Globus pallidus (tissue), 1 donor: ENCODE measurements around the gene F2RL1.
"Not testable (repeated sequence)": the region's sequence is repeated elsewhere in the genome, so short reads cannot be mapped to it uniquely, and the experiment has no call there.

ENCODE experiments used
- DNase-seq: peaks from one replicate; pipeline ENCODE4 v3.0.0-alpha.2; 2015; ENCODE audit warnings: low spot score

The F2RL1 gene

GRCh38 chr5:76850543-76851145, 31.8 kb downstream of the F2RL1 start:
- DNase-seq: no peak

GRCh38 chr5:76851728-76852369, 33.0 kb downstream of the F2RL1 start:
- DNase-seq: peak; percentile 29

GRCh38 chr5:76852772-76853171, 33.9 kb downstream of the F2RL1 start:
- no peak for DNase-seq

GRCh38 chr5:76853741-76854140, 34.9 kb downstream of the F2RL1 start:
- DNase-seq: not testable (repeated sequence)

- no peak for DNase-seq
Observed at GRCh38 chr5:76854644-76855043, 35.8 kb downstream of the F2RL1 start.

- not testable (repeated sequence) for DNase-seq
Observed at GRCh38 chr5:76855501-76855900, 36.7 kb downstream of the F2RL1 start.

- peak; percentile 34 for DNase-seq
Observed at GRCh38 chr5:76855961-76856360, 37.1 kb downstream of the F2RL1 start.

- peak; percentile 16 for DNase-seq
Observed at GRCh38 chr5:76856800-76857199, 38.0 kb downstream of the F2RL1 start.

- no peak for DNase-seq
Observed at GRCh38 chr5:76859591-76860247, 40.9 kb downstream of the F2RL1 start.

- DNase-seq: no peak
Observed at GRCh38 chr5:76861612-76862011, 42.8 kb downstream of the F2RL1 start.

GRCh38 chr5:76863001-76863400, 44.2 kb downstream of the F2RL1 start:
- DNase-seq: no peak

- DNase-seq: no peak
Observed at GRCh38 chr5:76866503-76866902, 47.7 kb downstream of the F2RL1 start.

- no peak for DNase-seq
Observed at GRCh38 chr5:76867038-76867437, 48.2 kb downstream of the F2RL1 start.

- DNase-seq: peak; percentile 75
Observed at GRCh38 chr5:76867827-76868693, 49.2 kb downstream of the F2RL1 start.

- DNase-seq: no peak
Observed at GRCh38 chr5:76870046-76870445, 51.2 kb downstream of the F2RL1 start.

GRCh38 chr5:76874088-76874581, 55.3 kb downstream of the F2RL1 start:
- no peak for DNase-seq
